Measurements from ENCODE around the gene FAM76B. TPM values are rescaled to one million over a fixed set of nuclear protein-coding genes. Genes with fewer than 3 reads are reported as not detected.
A peak's percentile ranks its signal among the peaks of the same experiment; 100 is the strongest.

FAM76B gene
- total and polyA plus RNA-seq, 9 of the 15 experiments (the other 6 are each of a cell fraction or from before 2014, with no cell fraction given) = 22.5 to 60.0 (median 35.0) TPM

DNA sequence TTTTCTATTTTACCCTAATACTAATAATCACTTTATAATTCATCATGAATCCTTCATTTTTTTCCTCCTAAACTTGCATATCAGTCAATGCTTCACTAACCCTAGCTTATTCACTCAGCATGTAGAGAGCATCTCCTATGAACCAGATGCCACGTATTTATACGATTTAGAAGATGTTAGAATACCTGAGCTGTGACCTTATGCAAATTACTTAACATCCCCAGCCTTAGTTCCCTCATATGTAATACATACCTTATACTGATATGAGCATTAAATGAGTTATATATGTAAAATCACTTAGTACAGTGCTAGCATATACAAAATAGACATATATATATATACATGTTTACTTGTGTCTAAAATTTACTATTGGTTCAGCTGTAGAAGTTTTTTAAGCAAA is 9.0 kb downstream of the FAM76B start:
- WGBS (ENCODE audit: insufficient coverage, low coverage, missing lambda C conversion rate) = 95% methylated on average over 2 of the region's 2 CpGs
- no peaks in the 10 kb centered on the region for H3K9me1 ChIP-seq (ENCODE audit: control insufficient read depth, insufficient read depth, low read length)
- no peak overlapping the region for H3K4me3 ChIP-seq
- BruUV-seq (replicated peaks) = no TSS peak
- no peaks in the 10 kb centered on the region for H3K9me3 ChIP-seq (replicated peaks; ENCODE audit: control insufficient read depth, insufficient read depth, low read depth, low read length)
- in situ Hi-C loops (cut with MboI) = no loop called here
- H2AFZ ChIP-seq (ENCODE audit: low read depth, low read length) = no peak overlapping the region
- ChIA-PET POLR2A (interaction anchor here (3.1 kb wide), 1 partner anchor 9 kb away, joined by 20 read pairs; the partner anchor contains the start of genes CEP57 and FAM76B), CTCF (ENCODE audit: low intra/inter-chr PET ratio) (no interaction called here)
- FAIRE-seq (no peak), DNase-seq (ENCODE audit: extremely low read depth in 1 of 4, low spot score in 3 of 4) (no peak), ATAC-seq (no peak)
- TF ChIP-seq KLF16 (IDR thresholded peaks at IDR 0.05) = no peak
- no peaks in the 10 kb centered on the region for H3K4me1 ChIP-seq (replicated peaks in 1 of 2; ENCODE audit: control insufficient read depth in 2 of 2, insufficient read depth in 2 of 2, low read length in 2 of 2)
- H3K27ac ChIP-seq (ENCODE audit: extremely low read depth, low read depth, low read length) = no peak overlapping the region
- H3K27me3 ChIP-seq (ENCODE audit: control insufficient read depth in 2 of 2, insufficient read depth in 2 of 2, low read length in 2 of 2) = no peaks in the 10 kb centered on the region
- H3K36me3 ChIP-seq (ENCODE audit: control insufficient read depth, insufficient read depth, low read length) = peaks cover 96% of the 10 kb centered on the region
- H4K20me1 ChIP-seq (replicated peaks; ENCODE audit: control insufficient read depth, insufficient read depth, low read length) = no peaks in the 10 kb centered on the region
- H3K9ac ChIP-seq (ENCODE audit: insufficient read depth in 1 of 2, low read depth in 2 of 2, low read length in 2 of 2) = no peak overlapping the region
- peaks cover 8% of the 10 kb centered on the region; the same call in 2 of the 3 replicates for H3K79me2 ChIP-seq (ENCODE audit: control insufficient read depth, insufficient read depth, low read length)
- H3K4me2 ChIP-seq (ENCODE audit: insufficient read depth, low read length) = no peak overlapping the region
- intact Hi-C loops (cut with micrococcal nuclease) = no loop called here

DNA sequence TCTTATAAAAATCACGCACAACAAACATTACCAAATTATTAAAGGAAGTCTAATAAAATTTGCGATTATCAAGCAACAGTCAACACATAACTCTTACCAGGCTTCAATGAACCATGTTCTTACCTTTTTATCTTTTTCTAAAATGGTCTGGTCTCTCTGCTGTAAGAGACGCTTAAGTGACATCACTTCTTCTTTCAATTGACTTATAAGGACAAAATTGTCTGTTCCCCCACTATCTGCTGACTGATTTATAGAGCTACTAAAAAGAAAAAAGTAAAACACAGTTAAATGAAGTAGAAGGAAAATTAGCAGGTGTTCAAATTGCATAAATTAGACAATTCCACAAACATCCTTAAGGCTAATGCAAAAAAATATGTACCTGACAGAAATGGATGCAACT is 10.9 kb downstream of the FAM76B start:
- peaks cover 8% of the 10 kb centered on the region; the same call in 2 of the 3 replicates for H3K79me2 ChIP-seq (ENCODE audit: control insufficient read depth, insufficient read depth, low read length)

More for the DNA sequence above, 10.9 kb downstream of the FAM76B start:
- H4K20me1 ChIP-seq (replicated peaks; ENCODE audit: control insufficient read depth, insufficient read depth, low read length) = no peaks in the 10 kb centered on the region
- no peak for DNase-seq (ENCODE audit: extremely low read depth in 1 of 4, low spot score in 3 of 4)
- in situ Hi-C loops (cut with MboI) = no loop called here
- 92% methylated on average over 3 of the region's 3 CpGs for WGBS (ENCODE audit: insufficient coverage, low coverage, missing lambda C conversion rate)
- no peak overlapping the region for H2AFZ ChIP-seq (ENCODE audit: low read depth, low read length)
- peak; percentile 53 for TF ChIP-seq MEIS2 (IDR thresholded peaks at IDR 0.05; ENCODE audit: partially characterized antibody)
- no peak for TF ChIP-seq CCAR2 (IDR thresholded peaks at IDR 0.05; ENCODE audit: low read depth, low read length)
- TF ChIP-seq, protein P1, sequence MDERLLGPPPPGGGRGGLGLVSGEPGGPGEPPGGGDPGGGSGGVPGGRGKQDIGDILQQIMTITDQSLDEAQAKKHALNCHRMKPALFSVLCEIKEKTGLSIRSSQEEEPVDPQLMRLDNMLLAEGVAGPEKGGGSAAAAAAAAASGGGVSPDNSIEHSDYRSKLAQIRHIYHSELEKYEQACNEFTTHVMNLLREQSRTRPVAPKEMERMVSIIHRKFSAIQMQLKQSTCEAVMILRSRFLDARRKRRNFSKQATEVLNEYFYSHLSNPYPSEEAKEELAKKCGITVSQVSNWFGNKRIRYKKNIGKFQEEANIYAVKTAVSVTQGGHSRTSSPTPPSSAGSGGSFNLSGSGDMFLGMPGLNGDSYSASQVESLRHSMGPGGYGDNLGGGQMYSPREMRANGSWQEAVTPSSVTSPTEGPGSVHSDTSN (CRISPR knock-in tag; IDR thresholded peaks at IDR 0.05; ENCODE audit: low read depth) = no peak
- TF ChIP-seq, protein P1 (tag; conservative IDR thresholded peaks at IDR 0.05; ENCODE audit: low read depth) = 0 out of 2 replicates have a peak, but pooled peaks have one; percentile 31
- no peak for TF ChIP-seq ARHGAP35 (IDR thresholded peaks at IDR 0.05; ENCODE audit: partially characterized antibody)
- no peak for TF ChIP-seq POU5F1 (IDR thresholded peaks at IDR 0.05; ENCODE audit: borderline replicate concordance, low read depth, low read length, partially characterized antibody)
- no peak overlapping the region for H3K4me3 ChIP-seq
- H3K9me1 ChIP-seq (ENCODE audit: control insufficient read depth, insufficient read depth, low read length) = no peaks in the 10 kb centered on the region
- BruUV-seq (replicated peaks) = no TSS peak
- CTCF ChIA-PET (ENCODE audit: low intra/inter-chr PET ratio) = no interaction called here
- no peak overlapping the region for H3K27ac ChIP-seq (ENCODE audit: extremely low read depth, low read depth, low read length)
- no peaks in the 10 kb centered on the region for H3K27me3 ChIP-seq (ENCODE audit: control insufficient read depth in 2 of 2, insufficient read depth in 2 of 2, low read length in 2 of 2)
- peaks cover 98% of the 10 kb centered on the region for H3K36me3 ChIP-seq (ENCODE audit: control insufficient read depth, insufficient read depth, low read length)
- POLR2A ChIA-PET = interaction anchor here (3.1 kb wide), 1 partner anchor 11 kb away, joined by 20 read pairs; the partner anchor contains the start of genes CEP57 and FAM76B
- no peak for FAIRE-seq
- H3K4me1 ChIP-seq (replicated peaks in 1 of 2; ENCODE audit: control insufficient read depth in 2 of 2, insufficient read depth in 2 of 2, low read length in 2 of 2) = no peaks in the 10 kb centered on the region
- no peaks in the 10 kb centered on the region for H3K9me3 ChIP-seq (replicated peaks; ENCODE audit: control insufficient read depth, insufficient read depth, low read depth, low read length)
- intact Hi-C loops (cut with micrococcal nuclease) = no loop called here
- ATAC-seq = no peak
- no peak overlapping the region for H3K9ac ChIP-seq (ENCODE audit: insufficient read depth in 1 of 2, low read depth in 2 of 2, low read length in 2 of 2)
- no peak overlapping the region for H3K4me2 ChIP-seq (ENCODE audit: insufficient read depth, low read length)

All from K562 (cell line).